CD14-positive monocyte (primary cell): Measurements from ENCODE around the gene SFTPB. TPM values are rescaled to one million over a fixed set of nuclear protein-coding genes. Genes with fewer than 3 reads are reported as not detected.

Experiments used
- DNase-seq, 3 donors: peaks; one replicate each; pipeline ENCODE4 v3.0.0-alpha.2; 2011 to 2022
- H2AFZ ChIP-seq: 2 replicates; pipeline ENCODE4 v1.6.0; 2012; ENCODE audit warnings: mild to moderate bottlenecking, low read depth, low read length, inconsistent platforms; ENCODE audit not compliant: insufficient read depth, poor library complexity, severe bottlenecking
- H3K27ac ChIP-seq, 2 donors: 1 replicate in 1 of 2; 2 replicates in 1 of 2; pipeline ENCODE4 v1.5.1; 2012 to 2013; ENCODE audit warnings: low read length in 2 of 2, control low read depth in 1 of 2, inconsistent platforms in 1 of 2, low read depth in 1 of 2, mild to moderate bottlenecking in 1 of 2
- H3K27me3 ChIP-seq, 2 donors: one replicate each; pipeline versions ENCODE4 v1.6.0 to v1.6.1; 2011 to 2013; ENCODE audit warnings: low read length in 2 of 2; ENCODE audit not compliant: control insufficient read depth in 2 of 2, insufficient read depth in 2 of 2
- H3K36me3 ChIP-seq, 2 donors: replicated peaks in 1 of 2; 1 replicate in 1 of 2; 2 replicates in 1 of 2; pipeline versions ENCODE4 v1.5.1 to v1.6.1; 2012 to 2013; ENCODE audit warnings: low read length in 2 of 2, control low read depth in 1 of 2, inconsistent platforms in 1 of 2, mild to moderate bottlenecking in 1 of 2; ENCODE audit not compliant: insufficient read depth in 2 of 2, control insufficient read depth in 1 of 2
- H3K4me1 ChIP-seq, 2 donors: 1 replicate in 1 of 2; 2 replicates in 1 of 2; pipeline versions ENCODE4 v1.5.1 to v1.6.1; 2012 to 2013; ENCODE audit warnings: low read length in 2 of 2, control low read depth in 1 of 2, inconsistent platforms in 1 of 2, mild to moderate bottlenecking in 1 of 2, moderate library complexity in 1 of 2; ENCODE audit not compliant: insufficient read depth in 2 of 2, control insufficient read depth in 1 of 2
- H3K4me2 ChIP-seq: replicated peaks from 2 replicates; pipeline ENCODE3; 2012; ENCODE audit warnings: low read length, moderate library complexity, mild to moderate bottlenecking; ENCODE audit not compliant: poor library complexity, severe bottlenecking; ENCODE audit errors: extremely low read depth
- H3K4me3 ChIP-seq, 3 experiments: fragments of 200-600 bp in 1 of 3; sonication (generic) in 1 of 3; replicated peaks in 1 of 3; 1 replicate in 2 of 3; 2 replicates in 1 of 3; pipeline ENCODE4 v1.5.1; 2011 to 2013; ENCODE audit warnings: low read length in 3 of 3, mild to moderate bottlenecking in 3 of 3, control low read depth in 2 of 3, low read depth in 2 of 3, inconsistent platforms in 1 of 3, moderate library complexity in 1 of 3
- H3K79me2 ChIP-seq: 2 replicates; pipeline ENCODE4 v1.6.0; 2012; ENCODE audit warnings: mild to moderate bottlenecking, control low read depth, inconsistent platforms, low read length, moderate library complexity; ENCODE audit not compliant: insufficient read depth
- H3K9ac ChIP-seq: 2 replicates; pipeline ENCODE4 v1.6.0; 2017; ENCODE audit warnings: low read length, mild to moderate bottlenecking; ENCODE audit not compliant: insufficient read depth, poor library complexity, severe bottlenecking
- H3K9me3 ChIP-seq, 2 donors: replicated peaks in 1 of 2; 1 replicate in 1 of 2; 2 replicates in 1 of 2; pipeline versions ENCODE4 v1.5.1 to v1.6.1; 2012 to 2013; ENCODE audit warnings: low read length in 2 of 2, control low read depth in 1 of 2; ENCODE audit not compliant: control insufficient read depth in 1 of 2, insufficient read depth in 1 of 2
- H4K20me1 ChIP-seq: 2 replicates; pipeline ENCODE4 v1.6.0; 2012; ENCODE audit warnings: mild to moderate bottlenecking, low read length, control low read depth, moderate library complexity; ENCODE audit not compliant: insufficient read depth
- H3K27ac Mint-ChIP-seq, 7 donors: one replicate each; pipeline ENCODE4 v1.8.0; 2020; ENCODE audit warnings: mild to moderate bottlenecking in 7 of 7, mixed read lengths in 7 of 7, moderate library complexity in 6 of 7, inconsistent platforms in 2 of 7
- H3K27me3 Mint-ChIP-seq, 3 donors: one replicate each; pipeline ENCODE4 v1.8.0; 2021 to 2022; ENCODE audit warnings: low read depth in 3 of 3, mild to moderate bottlenecking in 3 of 3, mixed read lengths in 3 of 3, moderate library complexity in 3 of 3, inconsistent platforms in 1 of 3
- H3K36me3 Mint-ChIP-seq, 2 donors: one replicate each; pipeline ENCODE4 v1.8.0; 2020; ENCODE audit warnings: mixed read lengths in 2 of 2, inconsistent platforms in 1 of 2, mild to moderate bottlenecking in 1 of 2
- H3K4me1 Mint-ChIP-seq: one replicate; pipeline ENCODE4 v1.8.0; 2020; ENCODE audit warnings: mild to moderate bottlenecking, mixed read lengths
- H3K4me3 Mint-ChIP-seq, 2 donors: one replicate each; pipeline ENCODE4 v1.8.0; 2020; ENCODE audit warnings: mild to moderate bottlenecking in 2 of 2, mixed read lengths in 2 of 2, moderate library complexity in 1 of 2
- H3K9me3 Mint-ChIP-seq, 7 donors: one replicate each; pipeline ENCODE4 v1.8.0; 2020 to 2022; ENCODE audit warnings: mixed read lengths in 7 of 7, mild to moderate bottlenecking in 6 of 7, moderate library complexity in 6 of 7, inconsistent platforms in 2 of 7
- WGBS: methylation state at CpG from one replicate; pipeline ENCODE4 v1.1.5; 2013; ENCODE audit warnings: missing lambda C conversion rate; ENCODE audit not compliant: insufficient coverage; 5-methylcytosine and 5-hydroxymethylcytosine counted together
- intact Hi-C, 2 donors: fragments of 100-400 bp; cut with micrococcal nuclease; formaldehyde crosslinking; loops; one replicate each; pipeline versions ENCODE4 v1.15.0 to v1.15.1; 2023
- polyA plus RNA-seq, 3 donors: library from polyadenylated mRNA; depleted of rRNA in 1 of 3; unstranded in 2 of 3; stranded (reverse) in 1 of 3; fragments of 300-500 nt in 2 of 3; fragments of >200 nt in 1 of 3; fragmentation: Illumina TruSeq in 2 of 3; gene quantifications; 1 replicate in 2 of 3; 2 replicates in 1 of 3; pipeline ENCODE4 v1.2.3, GENCODE V29; 2012 to 2021
- TF ChIP-seq, protein P1 (sequence below): fragments of 200-600 bp; IDR thresholded peaks from one replicate; pipeline ENCODE4 v1.8.0; 2022; ENCODE audit warnings: antibody characterized with exemption, mild to moderate bottlenecking

The SFTPB gene
- polyA plus RNA-seq, 3 donors = 0.18 to 0.47 TPM; not detected in 1

GRCh38 chr2:85702800-85703199, 34.8 kb upstream of the SFTPB start:
- peaks cover 84% of the 10 kb centered on the region for H3K4me1 Mint-ChIP-seq
- peak overlapping the region in 1 of 2 donors; percentile 61 for H3K4me3 Mint-ChIP-seq

DNA sequence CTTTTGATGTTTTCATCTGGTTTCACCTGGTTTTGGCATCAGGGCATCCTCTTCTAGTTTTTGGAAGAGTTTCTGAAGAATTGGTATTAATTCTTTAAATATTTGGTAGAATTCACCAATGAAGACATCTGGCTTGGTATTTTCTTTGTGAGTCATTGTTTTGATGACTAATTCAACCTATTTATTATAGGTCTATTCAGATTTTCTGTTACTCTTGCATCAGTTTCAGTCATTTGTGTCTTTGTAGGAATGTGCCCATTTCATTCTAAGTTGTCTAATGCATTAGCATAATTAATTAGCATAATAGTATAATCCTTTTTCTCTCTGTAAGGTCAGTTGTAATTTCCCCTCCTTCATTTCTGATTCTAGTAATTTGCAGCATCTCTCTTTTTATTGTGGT, 34.2 kb upstream of the SFTPB start:
- intact Hi-C loops = loop anchor here in 1 of 2 donors (5.0 kb wide), 1 partner anchor 115 kb away; no protein-coding TSS in a partner anchor
- Mint-ChIP-seq H3K27ac (peak overlapping the region; percentile 62 to 100 (median 98)), H3K4me3 (no peak overlapping the region), H3K27me3 (peaks cover 0 to 2% (median 0%) of the 10 kb centered on the region in 3 donors), H3K36me3 (peaks cover 3 to 5% of the 10 kb centered on the region in 2 donors), H3K4me1 (peaks cover 88% of the 10 kb centered on the region), H3K9me3 (peaks cover 0 to 4% (median 2%) of the 10 kb centered on the region in 7 donors)
- no peaks in the 10 kb centered on the region for H4K20me1 ChIP-seq
- H3K36me3 ChIP-seq = no peaks in the 10 kb centered on the region
- H3K27ac ChIP-seq = peak overlapping the region in 1 of 2 donors; percentile 97
- H3K4me3 ChIP-seq = peak overlapping the region in 1 of 3 experiments; percentile 8
- peak in 2 of 3 donors; percentile 57 to 76 for DNase-seq
- H3K9me3 ChIP-seq = no peaks in the 10 kb centered on the region
- no peak overlapping the region for H2AFZ ChIP-seq
- no peaks in the 10 kb centered on the region for H3K27me3 ChIP-seq
- no peak overlapping the region for H3K4me2 ChIP-seq
- peaks cover 99 to 100% of the 10 kb centered on the region in 2 donors for H3K4me1 ChIP-seq
- TF ChIP-seq, protein P1, sequence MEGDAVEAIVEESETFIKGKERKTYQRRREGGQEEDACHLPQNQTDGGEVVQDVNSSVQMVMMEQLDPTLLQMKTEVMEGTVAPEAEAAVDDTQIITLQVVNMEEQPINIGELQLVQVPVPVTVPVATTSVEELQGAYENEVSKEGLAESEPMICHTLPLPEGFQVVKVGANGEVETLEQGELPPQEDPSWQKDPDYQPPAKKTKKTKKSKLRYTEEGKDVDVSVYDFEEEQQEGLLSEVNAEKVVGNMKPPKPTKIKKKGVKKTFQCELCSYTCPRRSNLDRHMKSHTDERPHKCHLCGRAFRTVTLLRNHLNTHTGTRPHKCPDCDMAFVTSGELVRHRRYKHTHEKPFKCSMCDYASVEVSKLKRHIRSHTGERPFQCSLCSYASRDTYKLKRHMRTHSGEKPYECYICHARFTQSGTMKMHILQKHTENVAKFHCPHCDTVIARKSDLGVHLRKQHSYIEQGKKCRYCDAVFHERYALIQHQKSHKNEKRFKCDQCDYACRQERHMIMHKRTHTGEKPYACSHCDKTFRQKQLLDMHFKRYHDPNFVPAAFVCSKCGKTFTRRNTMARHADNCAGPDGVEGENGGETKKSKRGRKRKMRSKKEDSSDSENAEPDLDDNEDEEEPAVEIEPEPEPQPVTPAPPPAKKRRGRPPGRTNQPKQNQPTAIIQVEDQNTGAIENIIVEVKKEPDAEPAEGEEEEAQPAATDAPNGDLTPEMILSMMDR = no peak
- peaks cover 10% of the 10 kb centered on the region for H3K79me2 ChIP-seq
- H3K9ac ChIP-seq = no peak overlapping the region

More at GRCh38 chr2:85702800-85703199, 34.8 kb upstream of the SFTPB start:
- TF ChIP-seq, protein P1 = no peak
- Histone ChIP-seq H2AFZ (no peak overlapping the region), H3K36me3 (no peaks in the 10 kb centered on the region), H3K4me1 (peaks cover 99 to 100% of the 10 kb centered on the region in 2 donors), H3K9ac (no peak overlapping the region), H3K9me3 (no peaks in the 10 kb centered on the region), H3K27me3 (no peaks in the 10 kb centered on the region), H3K27ac (peak overlapping the region; percentile 65 to 97), H4K20me1 (no peaks in the 10 kb centered on the region), H3K4me2 (peak overlapping the region; percentile 6), H3K79me2 (peaks cover 4% of the 10 kb centered on the region), H3K4me3 (peak overlapping the region in 1 of 3 experiments; percentile 8)
- WGBS = 100% methylated on average over 1 of the region's 4 CpGs
- Mint-ChIP-seq H3K36me3 (peaks cover 3 to 5% of the 10 kb centered on the region in 2 donors), H3K27ac (peak overlapping the region; percentile 97 to 100 (median 99)), H3K9me3 (peaks cover 0 to 4% (median 2%) of the 10 kb centered on the region in 7 donors), H3K27me3 (peaks cover 0 to 2% (median 0%) of the 10 kb centered on the region in 3 donors)
- intact Hi-C loops = loop anchor here in 1 of 2 donors (5.0 kb wide), 1 partner anchor 115 kb away; no protein-coding TSS in a partner anchor
- no peak for DNase-seq
